ENCODE data around the gene HS3ST1.

The HS3ST1 gene

DNA sequence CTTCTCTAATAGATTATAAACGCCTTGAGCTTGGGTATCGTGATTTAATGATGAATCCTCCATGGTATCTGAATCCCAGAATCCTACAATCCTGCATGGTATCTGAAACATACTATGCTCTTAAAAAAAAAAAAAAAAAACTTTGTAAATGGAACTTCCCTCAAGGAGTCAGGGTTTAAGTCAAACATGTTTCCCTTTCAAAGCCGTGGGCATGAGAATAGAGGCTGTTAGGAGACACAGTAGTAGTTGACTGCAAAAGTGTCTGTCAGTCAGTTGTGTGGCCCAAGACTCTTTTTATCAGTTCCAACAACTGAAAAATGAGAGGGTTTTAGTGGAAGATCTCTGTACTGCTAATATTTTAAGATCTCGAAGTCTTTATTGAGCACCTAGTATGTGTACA is 2.4 kb upstream of the HS3ST1 start:
- DNase-seq: no peak

DNA sequence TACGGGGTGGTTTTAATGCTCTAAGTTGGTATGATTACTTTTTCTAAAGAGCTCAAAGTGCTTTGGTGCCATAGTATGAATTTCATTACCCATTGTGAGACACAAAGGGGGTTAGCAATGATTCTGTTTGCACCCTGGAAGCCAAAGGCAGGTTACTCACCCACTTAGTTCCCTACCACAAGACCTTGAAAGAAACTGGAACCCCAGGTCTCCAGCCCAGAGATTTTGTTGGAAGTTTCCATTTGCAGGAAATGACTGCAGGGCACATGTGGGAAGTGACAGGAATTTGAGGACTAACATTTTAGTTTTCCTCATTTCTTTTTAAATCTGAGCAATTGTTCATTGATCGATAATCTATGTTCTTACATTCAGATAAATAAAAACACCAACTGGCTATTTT is 1.8 kb upstream of the HS3ST1 start:
- no peak for DNase-seq

DNA sequence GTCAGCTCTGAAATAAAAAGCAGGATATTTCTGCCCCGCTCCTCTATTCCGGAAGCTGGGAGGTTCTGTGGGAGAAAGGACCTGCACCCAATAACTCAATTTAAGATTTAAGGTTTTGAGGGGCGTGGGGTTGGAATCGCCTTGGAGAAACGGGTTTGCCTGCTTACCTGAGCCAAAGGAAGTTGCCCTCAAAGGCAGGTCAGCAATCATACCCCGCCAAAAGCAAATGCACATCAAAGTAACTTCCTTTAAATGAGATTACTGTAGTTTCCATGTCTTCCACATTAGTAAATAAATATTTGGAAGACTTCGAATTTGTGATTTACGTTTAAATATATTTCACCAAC is 978 bp upstream of the HS3ST1 start:
- DNase-seq: no peak

DNA sequence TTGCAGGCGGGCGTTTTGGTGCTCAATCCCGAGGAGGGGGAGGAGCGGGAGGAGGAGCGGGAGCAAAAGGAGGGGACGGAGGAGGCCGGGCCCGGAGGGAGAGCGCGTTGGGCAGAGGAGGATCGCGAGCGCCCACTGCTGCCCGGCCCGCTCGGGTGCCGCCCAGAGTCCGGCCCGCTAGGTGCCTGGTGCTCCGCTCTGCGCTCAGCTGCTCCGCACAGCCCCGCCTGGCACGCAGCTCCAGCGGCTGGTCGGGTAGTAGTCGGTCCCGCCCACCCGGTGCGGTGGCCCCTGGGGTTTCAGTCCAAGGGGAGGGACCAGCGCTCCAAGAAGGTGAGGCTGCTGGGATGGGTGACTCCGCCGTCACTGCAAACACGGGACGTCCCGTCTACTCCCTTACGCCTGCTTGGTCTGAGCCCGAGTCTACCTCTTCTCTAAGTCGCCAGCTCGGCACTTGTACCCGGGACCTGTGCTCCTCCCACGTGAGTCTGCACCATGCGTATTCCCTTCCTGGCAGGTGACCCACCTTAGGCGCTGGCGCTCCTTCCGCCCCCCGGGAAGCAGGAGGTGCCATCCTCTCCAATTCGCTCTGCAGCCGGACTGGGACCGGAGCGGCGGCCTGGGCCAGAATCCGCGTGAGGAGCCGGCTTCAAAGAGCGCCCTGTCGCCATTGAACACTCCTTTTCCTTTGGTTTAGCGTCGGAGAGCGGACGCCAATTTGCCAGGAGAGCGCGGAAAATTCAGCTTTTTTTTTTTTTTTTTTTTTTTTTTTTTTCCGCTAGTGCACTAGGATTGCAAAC is 405 bp upstream of the HS3ST1 start:
- peak; percentile 62 for DNase-seq

DNA sequence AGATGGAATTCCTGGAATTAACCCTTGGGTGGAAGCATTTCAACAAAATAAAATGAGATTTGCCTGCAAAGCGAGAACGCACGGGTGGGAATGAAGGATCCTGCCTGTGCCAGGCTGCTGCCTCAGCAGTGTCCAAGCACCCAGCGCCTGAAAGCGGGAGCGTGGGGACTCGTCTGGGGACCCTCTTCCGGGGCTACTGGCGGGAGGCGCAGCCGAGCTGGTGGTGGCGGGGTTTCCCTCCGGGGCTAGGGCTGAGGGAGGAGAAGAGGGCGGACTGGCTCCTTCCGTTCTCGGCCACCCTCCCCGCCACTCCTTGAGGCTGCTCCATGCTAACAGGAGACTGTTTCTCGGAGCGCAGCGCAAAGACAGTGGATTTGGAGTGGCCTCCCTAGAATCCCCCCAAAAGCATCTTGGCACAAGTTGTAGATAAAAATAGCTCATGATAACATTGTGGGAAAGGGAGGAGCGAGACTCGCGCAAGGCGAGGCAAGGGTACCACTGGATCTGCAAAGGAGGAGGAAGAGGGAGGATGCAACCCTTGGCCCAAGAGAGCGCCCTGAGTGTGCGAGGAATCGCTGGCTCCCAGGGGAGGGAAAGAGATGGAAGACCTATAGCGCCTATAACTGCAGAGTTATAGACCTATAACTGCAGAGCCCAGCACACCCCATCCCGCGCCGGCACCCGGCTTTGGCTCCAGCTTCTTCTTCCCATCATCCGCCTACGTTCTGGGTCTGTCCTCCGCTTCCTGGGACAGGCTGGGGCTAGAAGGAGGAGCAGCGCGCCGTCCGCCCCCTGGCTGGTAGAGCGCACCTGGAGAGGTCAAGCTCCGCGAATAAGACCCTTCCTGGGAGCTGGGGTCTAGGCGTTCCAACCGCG is 1.3 kb downstream of the HS3ST1 start:
- no peak for DNase-seq

DNA sequence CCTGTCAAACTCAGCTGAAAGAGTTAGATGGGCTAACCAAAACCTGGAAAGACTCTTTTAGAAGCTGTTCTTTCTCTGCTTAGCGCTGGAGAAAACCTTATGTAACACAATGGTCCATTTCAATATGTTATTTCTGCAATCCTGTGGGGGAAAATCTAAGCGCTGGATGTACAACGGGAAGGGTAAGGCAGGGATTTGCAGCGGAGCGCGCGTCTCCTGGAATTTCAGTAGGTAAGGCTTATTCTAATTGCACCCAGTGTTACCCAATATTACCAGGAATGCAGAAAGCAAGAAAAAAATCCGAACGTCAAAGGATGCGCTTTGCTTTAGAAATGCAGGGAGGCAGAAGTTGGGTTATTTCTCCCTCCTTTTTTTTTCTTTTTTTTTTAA is 2.0 kb downstream of the HS3ST1 start:
- DNase-seq: no peak

DNA sequence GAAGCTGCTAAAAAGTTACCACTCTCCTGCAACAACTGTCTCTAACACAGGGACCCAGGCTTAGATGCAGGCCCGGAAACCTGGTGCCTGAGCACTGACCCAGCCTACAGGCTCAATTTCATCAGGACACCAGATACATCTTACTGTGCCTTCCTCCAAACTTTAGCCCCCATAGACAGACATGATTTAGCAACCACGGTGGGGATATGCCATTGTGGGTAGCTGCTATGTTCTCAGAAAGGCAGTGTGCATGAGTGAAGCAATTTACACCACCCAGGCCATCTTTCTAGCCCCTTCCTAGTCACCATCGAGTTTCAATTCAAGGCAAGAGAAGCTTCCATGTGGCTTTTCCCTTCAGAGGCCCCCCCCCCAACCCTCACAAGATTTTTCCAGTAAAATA is 2.7 kb downstream of the HS3ST1 start:
- no peak for DNase-seq

DNA sequence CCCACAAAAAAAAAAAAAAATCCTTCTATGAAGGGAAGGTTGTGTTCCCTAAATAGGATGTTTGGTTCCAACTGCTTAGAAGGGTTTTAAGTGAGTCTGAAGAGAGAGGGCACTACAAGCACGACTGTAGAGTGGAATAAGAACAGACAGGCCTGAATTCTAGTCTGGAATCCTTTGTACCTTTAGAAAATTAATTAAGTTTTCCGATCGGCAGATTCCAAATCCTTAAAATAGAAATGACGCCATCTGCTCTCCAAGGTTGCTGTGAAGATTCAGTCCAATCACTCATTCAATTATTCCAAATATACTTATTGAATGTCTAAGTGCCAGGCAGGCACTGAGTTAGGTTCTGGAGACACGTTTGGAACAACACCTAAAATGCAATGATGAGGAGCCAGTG is 3.8 kb downstream of the HS3ST1 start:
- DNase-seq: no peak

DNA sequence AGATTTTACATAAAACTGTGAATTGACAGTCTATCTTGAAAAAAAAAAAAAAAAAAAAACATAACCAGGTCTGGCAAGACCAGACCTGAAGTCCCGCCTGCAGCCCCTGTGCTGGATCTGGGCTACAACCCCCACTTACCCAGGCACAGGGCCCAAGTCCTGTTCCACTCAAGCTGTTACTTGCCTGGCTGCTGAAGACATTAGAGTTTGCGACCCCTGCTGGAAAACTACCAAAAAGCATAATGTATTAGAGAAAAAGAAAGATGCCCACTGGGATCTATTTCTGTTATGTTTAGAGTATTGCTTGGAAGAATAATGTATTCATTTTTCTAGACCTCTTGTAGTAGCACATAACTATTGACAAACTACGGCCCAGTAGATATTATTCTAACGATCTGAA is 4.7 kb downstream of the HS3ST1 start:
- DNase-seq: peak; percentile 72

DNA sequence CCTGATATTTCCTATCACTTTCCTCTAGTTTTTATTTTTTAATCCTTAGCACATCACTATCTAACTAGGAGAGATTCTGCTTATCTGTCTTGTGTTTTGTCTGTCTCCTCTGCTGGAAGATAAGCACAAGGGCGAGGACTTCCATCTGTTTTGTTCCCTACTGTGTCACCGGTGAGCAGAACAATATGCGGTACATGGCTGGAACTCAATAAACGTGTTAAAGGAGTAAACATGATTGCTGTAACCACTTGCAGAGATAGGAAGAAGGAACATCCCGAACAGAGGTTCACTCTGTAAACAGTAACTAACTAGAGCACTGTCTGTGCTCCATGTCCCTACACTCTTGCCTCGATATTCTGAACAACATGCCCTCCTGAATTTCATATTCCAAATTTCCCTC is 5.2 kb downstream of the HS3ST1 start:
- DNase-seq: no peak

DNA sequence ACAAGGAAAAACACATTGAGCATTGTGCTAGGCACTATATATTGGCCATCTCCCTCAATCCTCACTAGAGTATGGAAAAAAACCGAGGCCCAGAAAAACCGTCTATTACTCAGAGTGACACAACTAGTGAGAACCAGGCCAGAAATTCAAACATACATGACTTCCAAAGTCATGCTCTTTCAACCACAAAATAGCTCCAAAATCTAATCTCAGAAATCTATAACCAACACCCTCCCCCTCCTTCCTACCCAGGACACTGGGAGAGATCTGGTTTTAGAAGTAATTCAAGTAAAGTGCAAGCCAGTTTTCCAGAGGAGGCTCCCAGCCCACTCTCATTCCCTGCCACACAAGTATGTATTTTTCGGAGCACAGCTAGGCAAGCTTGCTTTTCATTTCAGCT is 7.6 kb downstream of the HS3ST1 start:
- no peak for DNase-seq

DNA sequence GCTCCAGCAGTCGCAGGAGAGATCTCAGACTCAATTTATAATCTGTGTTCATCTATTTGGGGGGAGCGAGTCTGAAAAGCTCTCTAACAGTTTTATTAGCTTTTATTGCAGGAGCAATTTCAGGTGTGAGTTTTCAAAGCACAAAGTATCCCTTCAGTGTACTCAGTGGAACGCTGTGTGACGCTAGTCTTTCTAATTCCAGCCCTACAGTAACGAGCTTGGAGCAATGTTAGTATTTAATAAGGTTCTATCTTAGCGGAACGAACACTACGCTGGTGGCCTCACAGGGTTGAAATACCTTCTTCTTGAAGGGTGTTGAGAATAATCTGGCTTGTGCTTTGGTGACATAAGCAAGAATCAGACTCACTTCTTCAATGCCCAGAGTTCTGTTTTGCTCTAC is 8.4 kb downstream of the HS3ST1 start:
- DNase-seq: no peak

DNA sequence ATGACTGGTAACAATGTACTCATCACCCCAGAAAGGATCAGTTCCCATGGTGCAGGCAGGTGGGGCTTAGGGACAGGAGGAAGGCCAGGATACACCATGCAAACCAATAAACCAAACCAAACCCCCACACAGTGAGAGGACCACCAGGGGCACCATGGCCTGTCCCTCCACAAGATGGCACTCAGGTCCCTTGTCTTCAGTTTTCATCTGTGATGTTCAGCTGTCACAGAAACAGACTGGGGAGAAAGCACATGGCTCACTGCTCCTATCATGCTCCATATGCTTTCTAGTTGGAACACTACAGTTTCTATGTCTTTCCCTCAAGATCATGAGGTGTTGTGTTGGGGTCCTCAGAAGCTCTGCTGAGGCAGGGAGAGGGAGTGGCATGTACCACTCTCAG is 10.1 kb downstream of the HS3ST1 start:
- DNase-seq: peak; percentile 46

DNA sequence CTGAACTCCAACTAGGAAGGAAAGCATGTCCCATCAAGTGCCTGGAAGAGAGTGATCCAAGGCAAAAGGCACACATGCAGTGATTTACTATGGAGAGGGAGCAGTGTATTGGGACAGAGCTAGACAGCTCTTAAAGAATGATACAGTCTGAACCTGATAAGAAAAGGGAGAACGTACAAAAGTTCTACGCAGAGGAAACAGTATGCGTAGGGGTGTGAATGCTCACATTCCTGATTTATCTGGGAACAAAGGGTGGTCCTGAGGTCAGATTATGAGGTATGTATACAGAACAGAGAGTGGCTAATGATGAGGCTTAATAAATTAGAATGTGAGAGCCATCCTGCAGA is 12.0 kb downstream of the HS3ST1 start:
- no peak for DNase-seq

DNA sequence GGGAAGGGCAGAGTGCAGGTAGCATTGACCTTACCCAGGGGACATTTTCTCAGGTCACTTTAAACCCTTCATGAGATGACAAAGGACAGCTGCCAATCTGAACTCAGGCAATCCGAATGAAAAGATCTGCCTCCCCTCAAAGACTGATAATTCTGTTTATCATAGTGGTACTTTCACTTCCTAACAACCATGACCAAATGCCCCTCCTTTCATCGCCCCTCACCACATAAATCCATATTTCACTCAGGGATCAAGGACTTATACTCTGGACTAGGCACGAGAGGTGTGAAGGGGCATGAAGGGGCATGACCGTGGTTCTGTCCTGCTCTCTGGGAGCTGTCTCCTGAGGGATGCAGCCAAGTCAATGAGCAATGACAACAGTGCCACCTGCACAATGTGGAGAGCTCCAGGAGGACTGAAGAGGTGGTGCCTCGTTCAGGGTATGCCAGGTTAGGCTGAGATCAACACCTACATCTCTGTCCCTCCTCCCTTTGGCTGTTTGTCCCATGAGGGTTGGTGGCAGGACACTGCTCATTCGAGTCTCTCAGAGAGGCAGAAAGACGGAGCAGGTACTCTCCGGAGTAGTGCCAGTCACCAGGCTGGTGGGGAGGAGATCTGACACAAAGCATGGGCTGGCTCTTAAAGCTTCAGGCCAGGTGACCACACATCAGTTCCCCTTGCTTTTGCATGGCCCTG is 12.5 kb downstream of the HS3ST1 start:
- no peak for DNase-seq

DNA sequence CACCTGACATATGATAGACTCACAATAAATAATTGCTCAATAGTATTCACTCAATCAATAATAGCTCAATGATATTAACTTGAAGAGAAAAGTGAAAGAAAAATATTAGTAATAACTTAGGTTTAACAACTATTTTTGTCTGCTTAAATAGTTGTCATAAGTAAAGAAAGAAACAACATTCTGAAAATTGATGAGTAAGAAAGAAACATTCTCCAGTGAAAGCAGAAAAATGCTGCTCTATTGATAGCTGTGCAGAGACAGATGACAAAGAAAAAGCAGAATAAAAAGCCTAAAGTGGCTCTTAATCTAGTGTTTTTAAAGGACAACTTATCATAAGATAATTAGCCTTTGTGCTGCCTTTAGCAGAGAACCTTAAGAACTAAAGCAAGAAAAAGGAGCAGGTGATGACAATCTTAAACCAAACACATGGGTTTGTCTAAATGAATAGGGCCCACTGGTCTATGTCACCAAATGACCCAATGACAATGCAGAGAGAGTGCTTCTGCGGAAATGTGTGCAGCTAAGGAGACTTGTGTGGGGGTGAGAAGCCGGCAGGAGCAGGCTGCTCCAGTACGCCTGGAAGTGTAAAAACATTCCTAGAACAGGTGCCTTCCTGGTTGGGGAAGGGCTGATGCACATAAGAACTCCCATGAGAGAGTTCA is 13.2 kb downstream of the HS3ST1 start:
- DNase-seq: no peak

DNA sequence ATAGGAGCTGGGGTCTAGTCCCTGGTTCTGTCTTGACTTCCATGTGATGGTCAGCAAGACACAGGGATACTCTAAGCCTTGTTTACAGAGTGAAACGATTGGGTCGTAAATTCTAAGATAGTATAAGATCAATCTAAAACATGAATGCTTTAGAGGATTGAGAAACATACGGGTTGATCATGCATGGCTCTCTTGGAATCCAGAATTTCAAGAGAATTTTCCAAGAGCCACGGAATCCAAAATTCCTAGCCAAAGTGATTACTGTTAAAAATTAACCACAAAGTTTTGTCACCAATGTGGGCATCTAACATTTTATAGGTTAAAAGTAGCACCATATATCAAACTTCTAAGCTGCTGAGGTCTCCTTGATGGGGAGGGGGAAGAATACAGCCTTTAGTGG is 16.5 kb downstream of the HS3ST1 start:
- no peak for DNase-seq

DNA sequence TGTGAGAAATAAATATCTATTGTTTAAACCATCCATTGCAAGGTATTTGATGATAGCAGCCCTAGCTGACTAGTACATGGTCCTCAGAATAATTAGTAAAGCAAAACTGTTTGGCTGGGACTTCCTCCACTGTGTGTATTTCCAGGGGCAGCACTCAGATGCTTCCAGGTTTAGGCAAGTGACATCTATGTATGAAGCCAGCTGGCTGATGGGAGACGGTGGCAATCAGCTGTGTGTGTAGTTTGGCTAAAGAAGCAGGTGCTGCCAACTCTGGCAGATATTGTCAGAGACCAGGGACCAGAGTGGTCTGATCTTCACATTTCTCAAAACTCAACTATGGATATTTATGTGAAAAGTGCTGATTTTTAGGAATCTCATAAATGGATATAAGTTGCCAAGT is 19.1 kb downstream of the HS3ST1 start:
- no peak for DNase-seq

DNA sequence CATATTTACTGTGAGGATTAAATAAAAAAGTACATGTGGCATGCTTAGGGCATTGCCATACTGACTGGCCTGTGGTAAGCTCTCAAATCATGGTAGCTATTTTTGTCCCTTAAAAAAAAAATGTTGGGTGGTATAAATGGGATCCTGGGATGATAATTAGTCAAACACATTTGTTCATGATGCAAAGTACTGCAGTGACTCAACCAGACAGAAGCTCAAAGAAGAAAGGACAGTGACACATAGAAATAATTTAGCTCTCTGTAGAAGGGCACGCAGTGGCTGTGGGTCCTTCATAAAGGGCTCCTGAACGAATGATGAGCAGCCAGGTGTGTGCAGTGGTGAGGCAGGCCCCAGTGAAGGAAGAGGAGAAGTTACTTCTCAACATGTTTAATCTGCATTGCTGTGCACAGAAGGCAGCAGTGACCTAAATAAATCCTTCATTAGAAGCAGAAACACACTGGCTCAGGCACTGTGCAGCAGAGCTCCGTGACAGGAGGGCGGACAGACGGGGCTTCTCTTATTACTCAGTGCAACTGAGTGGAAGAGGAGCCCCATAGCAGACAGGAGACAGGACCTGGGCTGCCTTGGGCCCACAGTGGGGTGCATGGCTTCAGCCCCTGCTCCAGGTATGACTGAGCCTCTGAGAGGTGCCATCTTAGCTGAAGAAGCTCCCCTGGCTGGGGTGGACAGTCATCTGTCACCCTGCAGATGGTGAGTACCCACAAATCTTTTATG is 20.3 kb downstream of the HS3ST1 start:
- DNase-seq: no peak

DNA sequence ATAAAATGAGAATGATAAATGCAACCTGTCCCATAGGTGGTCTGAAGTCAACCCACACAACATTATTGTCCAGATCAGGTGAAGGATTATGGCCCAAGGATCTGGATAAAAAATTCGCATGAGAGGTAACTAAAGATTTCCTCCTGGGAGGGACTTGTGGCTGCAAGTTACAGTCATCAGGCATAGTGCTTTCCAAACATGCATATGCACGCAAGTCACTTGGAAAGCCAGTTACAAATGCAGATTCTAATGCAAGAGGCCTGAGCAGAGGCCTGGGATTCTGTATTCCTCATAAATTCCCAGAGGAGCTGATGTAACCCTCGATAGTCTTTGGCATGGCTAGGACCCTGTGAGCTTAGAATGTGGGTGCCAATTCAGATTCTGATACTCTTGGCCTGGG is 21.1 kb downstream of the HS3ST1 start:
- DNase-seq: no peak

DNA sequence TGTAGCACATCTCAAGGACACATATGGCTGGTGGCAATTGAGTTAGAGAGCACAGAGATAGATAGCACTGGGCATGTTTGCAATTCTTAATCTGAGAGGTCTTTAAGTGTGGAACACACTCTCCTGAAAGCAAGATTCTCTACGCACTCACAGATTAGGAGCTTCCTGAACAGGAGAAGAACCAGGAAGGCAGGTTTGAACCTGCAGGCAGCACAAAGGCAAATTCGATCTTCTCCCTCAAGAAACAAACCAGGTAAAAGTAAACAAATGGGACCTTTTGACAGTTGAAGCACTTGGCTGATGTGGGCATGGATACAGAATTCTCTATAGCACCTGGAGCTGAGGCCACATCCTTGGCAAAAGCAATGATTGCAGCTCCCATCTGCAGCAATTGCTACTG is 24.3 kb downstream of the HS3ST1 start:
- no peak for DNase-seq

DNA sequence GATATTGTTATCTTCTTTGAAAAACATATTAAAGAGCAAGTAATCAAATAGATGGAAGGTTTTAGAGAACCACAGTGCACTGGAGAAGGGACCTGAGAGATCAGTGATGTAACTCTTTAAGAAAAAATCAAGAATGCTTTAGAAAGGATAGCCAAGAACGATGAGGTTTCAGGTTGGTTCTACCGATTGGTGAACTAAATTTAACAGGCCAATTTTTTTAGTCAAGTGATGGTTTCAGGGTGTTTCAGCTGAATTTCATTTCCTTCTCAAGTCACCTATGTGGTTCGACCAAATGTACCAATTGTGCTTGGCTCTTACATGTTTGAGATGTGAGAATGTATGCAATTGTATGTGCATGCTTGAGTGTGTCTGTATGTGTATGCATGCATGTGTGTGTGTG is 26.5 kb downstream of the HS3ST1 start:
- no peak for DNase-seq

DNA sequence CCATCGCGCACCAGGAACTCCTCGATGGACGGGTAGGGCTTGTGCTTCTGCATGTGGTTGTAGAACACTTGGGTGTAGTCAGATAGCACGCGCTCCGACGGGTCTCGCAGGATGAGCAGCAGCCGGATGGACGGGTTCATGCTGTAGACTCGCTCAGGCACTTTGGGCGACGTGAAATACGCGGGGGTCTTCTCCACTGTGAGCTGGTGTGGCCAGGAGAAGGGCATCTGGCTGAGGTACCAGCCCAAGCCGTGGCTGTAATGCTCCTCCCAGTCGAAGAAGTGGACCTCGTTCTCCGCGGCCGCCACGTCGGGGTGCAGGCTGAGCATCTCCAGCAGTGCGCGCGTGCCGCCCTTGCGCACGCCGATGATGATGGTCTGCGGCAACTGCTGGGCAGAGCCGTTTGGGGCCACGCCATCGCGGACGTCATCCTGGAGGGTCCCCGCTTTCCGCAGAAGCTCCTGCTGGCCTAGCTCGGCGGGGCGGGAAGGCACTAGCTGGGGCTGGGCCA is 29.2 kb downstream of the HS3ST1 start:
- no peak for DNase-seq

All from hematopoietic multipotent progenitor cell treated with erythropoietin and hydrocortisone succinate and interleukin-3 and kit ligand, for 4 days (in vitro differentiated cells).